Measurements from ENCODE around the gene FAR2.

DNA sequence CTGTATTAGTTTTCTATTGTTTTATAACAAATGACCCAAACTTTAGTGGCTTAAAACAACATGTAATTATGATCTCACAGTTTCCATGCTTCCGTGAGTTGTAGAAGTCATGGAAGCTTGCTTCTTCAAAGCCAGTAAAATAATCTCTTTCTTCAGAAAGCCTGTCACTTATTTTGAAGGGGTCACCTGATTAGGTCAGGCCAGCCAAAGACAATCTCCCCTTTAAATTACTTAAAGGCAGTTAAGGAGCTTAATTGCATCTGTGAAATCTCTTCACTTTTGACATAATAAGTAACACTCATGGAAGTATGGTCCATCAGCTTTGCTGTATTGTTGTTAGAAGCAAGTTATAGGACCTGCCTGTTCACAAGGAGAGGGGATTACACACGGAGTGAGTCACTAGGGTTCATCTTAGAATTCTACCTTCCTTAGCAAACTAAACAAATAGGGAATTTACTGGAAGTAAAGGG is 89.8 kb downstream of the FAR2 start:
- TF ChIP-seq EZH2 (IDR thresholded peaks at IDR 0.05; ENCODE audit: insufficient read depth, poor library complexity, severe bottlenecking), result no peak
- no peak for TF ChIP-seq EZH2phosphoT487 (IDR thresholded peaks at IDR 0.05; ENCODE audit: insufficient read depth, low read depth)
